Epithelial cell of esophagus (primary cell): Measurements from ENCODE around the gene SCGB1A1.
"Not testable (repeated sequence)": the region's sequence is repeated elsewhere in the genome, so short reads cannot be mapped to it uniquely, and the experiment has no call there.

Experiments
- DNase-seq: peaks from one replicate; pipeline ENCODE4 v3.0.0; 2010; ENCODE audit warnings: low read depth
- H3K4me3 ChIP-seq: 2 replicates; pipeline ENCODE4 v1.5.1; 2011; ENCODE audit warnings: mild to moderate bottlenecking, low read length, control low read depth
- TF ChIP-seq, protein P1 (sequence below): IDR thresholded peaks from 2 replicates; pipeline ENCODE4 v1.5.1; 2011; ENCODE audit warnings: low read depth, mild to moderate bottlenecking, low read length, control low read depth, inconsistent platforms; ENCODE audit not compliant: insufficient read depth; ENCODE audit errors: missing control alignments

The SCGB1A1 gene

DNA sequence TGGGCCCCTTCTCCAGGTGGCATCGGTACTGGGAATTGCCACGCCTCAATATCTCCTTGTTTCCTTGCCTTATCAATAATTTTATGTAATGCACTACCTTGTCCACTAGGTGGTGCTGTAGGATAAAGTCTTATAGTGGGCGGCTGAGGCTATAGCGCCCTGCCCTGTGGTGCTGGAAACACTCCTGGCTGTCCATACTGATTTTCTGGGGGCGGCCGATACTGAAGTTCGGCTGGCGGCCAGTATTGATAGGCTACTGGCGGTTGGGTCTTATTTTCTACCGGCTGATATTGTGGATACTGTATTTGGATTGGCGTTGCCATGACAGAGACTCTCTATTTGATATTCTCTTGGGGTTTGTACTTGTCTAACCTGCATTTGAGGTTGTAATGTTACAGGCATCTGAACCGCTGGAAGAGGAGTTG is 38.0 kb upstream of the SCGB1A1 start:
- peak; percentile 67 for DNase-seq
- TF ChIP-seq, protein P1, sequence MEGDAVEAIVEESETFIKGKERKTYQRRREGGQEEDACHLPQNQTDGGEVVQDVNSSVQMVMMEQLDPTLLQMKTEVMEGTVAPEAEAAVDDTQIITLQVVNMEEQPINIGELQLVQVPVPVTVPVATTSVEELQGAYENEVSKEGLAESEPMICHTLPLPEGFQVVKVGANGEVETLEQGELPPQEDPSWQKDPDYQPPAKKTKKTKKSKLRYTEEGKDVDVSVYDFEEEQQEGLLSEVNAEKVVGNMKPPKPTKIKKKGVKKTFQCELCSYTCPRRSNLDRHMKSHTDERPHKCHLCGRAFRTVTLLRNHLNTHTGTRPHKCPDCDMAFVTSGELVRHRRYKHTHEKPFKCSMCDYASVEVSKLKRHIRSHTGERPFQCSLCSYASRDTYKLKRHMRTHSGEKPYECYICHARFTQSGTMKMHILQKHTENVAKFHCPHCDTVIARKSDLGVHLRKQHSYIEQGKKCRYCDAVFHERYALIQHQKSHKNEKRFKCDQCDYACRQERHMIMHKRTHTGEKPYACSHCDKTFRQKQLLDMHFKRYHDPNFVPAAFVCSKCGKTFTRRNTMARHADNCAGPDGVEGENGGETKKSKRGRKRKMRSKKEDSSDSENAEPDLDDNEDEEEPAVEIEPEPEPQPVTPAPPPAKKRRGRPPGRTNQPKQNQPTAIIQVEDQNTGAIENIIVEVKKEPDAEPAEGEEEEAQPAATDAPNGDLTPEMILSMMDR = peak; percentile 71
- not testable (repeated sequence) for H3K4me3 ChIP-seq

DNA sequence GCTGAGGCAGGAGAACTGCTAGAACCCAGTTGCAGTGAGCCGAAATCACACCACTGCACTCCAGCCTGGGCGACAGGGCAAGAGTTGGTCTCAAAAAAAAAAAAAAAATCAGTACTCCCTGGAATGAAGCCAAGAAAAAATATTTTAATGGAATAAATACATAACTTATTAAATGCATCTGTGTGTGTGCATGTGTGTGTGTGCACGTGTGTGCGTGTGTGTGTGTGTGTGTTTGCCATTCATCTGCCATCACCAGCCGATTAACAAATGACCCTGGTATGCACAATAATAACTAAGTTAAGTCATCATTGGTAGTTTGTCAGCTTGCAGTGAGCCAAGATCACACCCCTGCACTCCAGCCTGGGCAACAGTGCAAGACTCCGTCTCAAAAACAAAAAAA is 35.0 kb upstream of the SCGB1A1 start:
- DNase-seq = no peak
- no peak overlapping the region for H3K4me3 ChIP-seq
- TF ChIP-seq, protein P1 = no peak

DNA sequence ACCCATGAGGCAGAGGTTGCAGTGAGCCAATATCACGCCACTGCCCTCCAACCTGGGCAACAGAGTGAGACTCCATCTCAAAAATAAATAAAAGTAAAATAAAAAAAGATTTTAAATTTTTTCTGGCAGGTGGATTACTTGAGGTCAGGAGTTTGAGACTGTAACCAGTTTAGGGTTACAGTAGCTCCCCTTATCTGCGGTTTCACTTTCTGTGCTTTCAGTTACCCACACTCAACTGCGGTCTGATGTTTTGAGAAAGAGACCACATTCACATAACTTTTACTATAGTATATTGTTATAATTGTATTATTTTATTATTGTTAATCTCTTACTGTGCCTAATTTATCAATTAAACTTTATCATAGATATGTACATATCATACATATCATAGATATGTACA is 32.8 kb upstream of the SCGB1A1 start:
- H3K4me3 ChIP-seq, DNase-seq: not testable (repeated sequence)

DNA sequence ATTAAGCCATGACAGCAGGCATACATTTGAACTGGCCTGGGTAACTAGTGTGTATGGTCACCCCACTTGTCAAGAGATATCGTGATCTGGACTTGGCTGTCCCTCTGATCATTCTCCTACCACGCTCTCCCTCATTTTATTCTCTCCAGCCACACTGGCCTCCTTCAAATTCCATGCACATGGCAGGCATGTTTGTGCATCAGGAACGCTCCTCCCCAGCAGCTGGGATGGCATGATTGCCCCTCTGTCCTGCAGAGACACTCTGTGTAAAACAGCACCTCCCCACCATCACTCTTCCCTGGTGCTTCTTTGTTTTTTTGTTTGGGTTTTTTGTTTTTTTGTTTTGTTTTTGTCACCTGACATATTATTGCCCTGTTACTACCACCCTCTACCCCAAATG is 31.5 kb upstream of the SCGB1A1 start:
- TF ChIP-seq, protein P1 = no peak
- DNase-seq = no peak
- no peak overlapping the region for H3K4me3 ChIP-seq

DNA sequence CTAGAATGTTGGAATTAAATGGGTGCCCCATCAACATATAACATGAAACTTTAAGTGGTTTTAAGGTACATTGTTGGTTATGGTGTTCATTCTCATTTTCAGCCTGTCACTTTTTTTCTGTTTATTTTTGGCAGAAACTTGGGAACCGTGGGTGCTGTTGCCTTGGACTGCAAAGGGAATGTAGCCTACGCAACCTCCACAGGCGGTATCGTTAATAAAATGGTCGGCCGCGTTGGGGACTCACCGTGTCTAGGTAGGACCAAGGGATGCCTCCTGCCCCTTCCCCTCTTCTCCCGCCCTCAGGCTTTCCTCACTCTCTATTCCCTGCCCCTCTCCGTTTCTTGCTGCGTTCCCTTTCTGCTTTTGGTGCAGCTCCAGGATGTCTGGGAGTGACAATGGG is 29.8 kb upstream of the SCGB1A1 start:
- TF ChIP-seq, protein P1 = no peak
- no peak overlapping the region for H3K4me3 ChIP-seq
- DNase-seq = no peak

DNA sequence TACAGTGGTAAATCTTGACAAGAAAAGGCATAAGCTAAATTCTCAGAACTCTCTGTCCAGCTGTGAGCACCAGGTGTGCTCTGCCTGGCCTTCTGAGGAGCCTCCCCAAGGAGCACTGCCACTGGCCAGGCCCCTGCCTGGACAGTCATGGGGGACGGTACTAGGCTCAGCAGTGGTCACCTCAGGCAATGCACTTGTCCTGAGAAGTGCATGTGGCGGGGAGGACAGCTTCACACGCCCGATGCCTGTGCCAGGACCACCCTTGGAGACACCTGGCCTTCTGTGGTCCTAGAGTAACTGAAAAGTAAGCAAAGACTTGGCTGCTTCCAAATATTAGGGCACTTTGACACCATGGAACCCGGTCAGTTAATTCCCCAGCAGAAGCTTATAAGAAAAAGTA is 28.6 kb upstream of the SCGB1A1 start:
- no peak overlapping the region for H3K4me3 ChIP-seq
- no peak for DNase-seq
- TF ChIP-seq, protein P1 = no peak

DNA sequence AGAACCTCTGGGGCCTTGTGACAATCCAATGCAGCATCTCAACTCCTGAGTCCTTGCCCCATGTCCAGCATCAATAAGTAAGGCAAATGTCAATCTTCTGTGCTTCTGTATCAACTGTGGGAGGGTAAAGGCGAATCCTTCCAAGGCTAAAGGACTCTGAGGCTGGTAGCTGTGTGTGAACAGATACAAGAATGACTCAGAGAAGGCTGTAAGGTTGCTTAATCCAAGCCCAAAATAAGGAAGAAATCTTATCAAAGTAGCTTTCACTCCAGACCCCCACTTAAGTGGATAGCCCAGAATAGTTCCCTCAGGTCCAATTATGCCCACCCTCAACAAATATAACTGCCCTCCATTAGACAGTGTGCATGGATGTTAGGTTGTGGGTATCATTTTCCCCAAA is 28.1 kb upstream of the SCGB1A1 start:
- TF ChIP-seq, protein P1 = no peak
- DNase-seq = peak; percentile 15
- H3K4me3 ChIP-seq = no peak overlapping the region
